Kidney epithelial cell (primary cell): ENCODE results near the gene SPTA1. TPM values are rescaled to one million over a fixed set of nuclear protein-coding genes. Genes with fewer than 3 reads are reported as not detected.

Experiments used
- DNase-seq: peaks from one replicate; pipeline ENCODE4 v3.0.0-alpha.2; 2010; ENCODE audit warnings: low read depth
- H3K27me3 ChIP-seq: 2 replicates; pipeline ENCODE4 v1.6.0; 2011; ENCODE audit warnings: low read length; ENCODE audit not compliant: control insufficient read depth, insufficient read depth
- H3K36me3 ChIP-seq: 2 replicates; pipeline ENCODE4 v1.5.1; 2011; ENCODE audit warnings: low read length; ENCODE audit not compliant: control insufficient read depth, insufficient read depth
- H3K4me3 ChIP-seq: 2 replicates; pipeline ENCODE4 v1.5.1; 2011; ENCODE audit warnings: low read depth, mild to moderate bottlenecking, control low read depth, low read length
- total RNA-seq: library from RNA; depleted of rRNA; stranded (reverse); fragments of >200 nt; gene quantifications from 2 replicates; pipeline ENCODE4 v1.2.3, GENCODE V29; 2015
- TF ChIP-seq, protein P1 (sequence below): IDR thresholded peaks from 2 replicates; pipeline ENCODE4 v1.5.1; 2011; ENCODE audit warnings: mild to moderate bottlenecking, moderate library complexity, low read length, control low read depth, inconsistent platforms; ENCODE audit not compliant: insufficient read depth, poor library complexity, severe bottlenecking

The SPTA1 gene
- total RNA-seq, 1 donor from 2014 or later = not detected

DNA sequence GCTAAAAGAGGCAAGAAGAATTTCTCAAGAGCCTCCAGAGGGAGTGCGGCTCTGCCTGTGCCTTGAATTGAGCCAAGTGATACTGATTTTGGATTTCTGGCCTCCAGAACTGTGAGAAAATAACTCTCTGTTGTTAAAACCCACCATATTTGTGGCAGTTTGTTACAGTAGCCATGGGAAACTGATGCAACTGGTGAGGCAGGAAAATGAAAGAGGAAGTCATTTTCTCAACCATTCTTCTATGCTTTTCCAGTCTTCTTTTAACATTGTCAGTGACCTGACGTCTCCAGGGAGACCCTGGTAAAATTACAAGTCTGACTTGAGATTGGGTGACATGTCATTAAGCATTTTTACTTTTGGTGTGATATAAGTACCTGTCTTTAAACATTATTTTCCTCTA is 121.9 kb downstream of the SPTA1 start:
- Histone ChIP-seq H3K27me3 (no peaks in the 10 kb centered on the region), H3K36me3 (no peaks in the 10 kb centered on the region), H3K4me3 (no peak overlapping the region)
- TF ChIP-seq, protein P1, sequence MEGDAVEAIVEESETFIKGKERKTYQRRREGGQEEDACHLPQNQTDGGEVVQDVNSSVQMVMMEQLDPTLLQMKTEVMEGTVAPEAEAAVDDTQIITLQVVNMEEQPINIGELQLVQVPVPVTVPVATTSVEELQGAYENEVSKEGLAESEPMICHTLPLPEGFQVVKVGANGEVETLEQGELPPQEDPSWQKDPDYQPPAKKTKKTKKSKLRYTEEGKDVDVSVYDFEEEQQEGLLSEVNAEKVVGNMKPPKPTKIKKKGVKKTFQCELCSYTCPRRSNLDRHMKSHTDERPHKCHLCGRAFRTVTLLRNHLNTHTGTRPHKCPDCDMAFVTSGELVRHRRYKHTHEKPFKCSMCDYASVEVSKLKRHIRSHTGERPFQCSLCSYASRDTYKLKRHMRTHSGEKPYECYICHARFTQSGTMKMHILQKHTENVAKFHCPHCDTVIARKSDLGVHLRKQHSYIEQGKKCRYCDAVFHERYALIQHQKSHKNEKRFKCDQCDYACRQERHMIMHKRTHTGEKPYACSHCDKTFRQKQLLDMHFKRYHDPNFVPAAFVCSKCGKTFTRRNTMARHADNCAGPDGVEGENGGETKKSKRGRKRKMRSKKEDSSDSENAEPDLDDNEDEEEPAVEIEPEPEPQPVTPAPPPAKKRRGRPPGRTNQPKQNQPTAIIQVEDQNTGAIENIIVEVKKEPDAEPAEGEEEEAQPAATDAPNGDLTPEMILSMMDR = no peak
- DNase-seq = no peak

DNA sequence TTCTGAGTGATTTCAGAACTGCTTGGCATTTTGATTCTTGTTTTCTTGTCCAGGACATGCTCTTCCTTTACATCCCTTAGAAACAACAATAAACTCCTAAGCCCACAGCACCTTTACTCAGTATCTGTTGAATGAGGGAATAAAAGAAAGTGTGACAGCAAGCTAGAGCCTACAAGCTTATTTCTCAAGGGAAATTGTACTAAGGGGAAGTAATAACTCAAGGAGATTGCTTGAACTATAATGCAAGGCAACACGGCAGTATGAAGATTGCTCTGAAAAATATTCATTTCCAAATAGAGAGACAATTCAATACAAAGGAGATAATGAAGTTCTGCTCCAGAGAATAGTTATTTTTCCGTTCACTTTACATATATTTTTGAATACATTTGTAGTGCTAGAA is 122.7 kb downstream of the SPTA1 start:
- Histone ChIP-seq H3K4me3 (no peak overlapping the region), H3K36me3 (no peaks in the 10 kb centered on the region), H3K27me3 (no peaks in the 10 kb centered on the region)
- DNase-seq = no peak
- TF ChIP-seq, protein P1 = no peak

Other genes starting within 250 kb of the SPTA1 start
- not detected in 2 replicates for gene OR10K1, start 224.9 kb downstream of the SPTA1 start, total RNA-seq
- not detected in 2 replicates for gene OR10R2, start 214.5 kb downstream of the SPTA1 start, total RNA-seq
- gene OR6Y1, start 132.3 kb downstream of the SPTA1 start, total RNA-seq = not detected in 2 replicates
- gene OR6P1, start 116.1 kb downstream of the SPTA1 start, total RNA-seq = not detected in 2 replicates
- gene OR10X1, start 106.8 kb downstream of the SPTA1 start, total RNA-seq = not detected in 2 replicates
- gene OR10Z1, start 81.4 kb downstream of the SPTA1 start, total RNA-seq = not detected in 2 replicates
- not detected in 2 replicates for gene OR6K2, start 13.9 kb upstream of the SPTA1 start, total RNA-seq
- not detected in 2 replicates for gene OR6K3, start 34.0 kb upstream of the SPTA1 start, total RNA-seq
- gene OR6K6, start 68.0 kb upstream of the SPTA1 start, total RNA-seq = not detected in 2 replicates
- gene OR6N1, start 85.5 kb upstream of the SPTA1 start, total RNA-seq = not detected in 2 replicates
- gene OR6N2, start 94.5 kb upstream of the SPTA1 start, total RNA-seq = not detected in 2 replicates
- not detected in 2 replicates for gene MNDA, start 144.6 kb upstream of the SPTA1 start, total RNA-seq
- not detected in 2 replicates for gene PYHIN1, start 244.8 kb upstream of the SPTA1 start, total RNA-seq